CD4-positive, alpha-beta T cell treated with Interferon gamma for 1 hour (primary cell): ENCODE measurements around the gene TAF1L.
A peak's percentile ranks its signal among the peaks of the same experiment; 100 is the strongest.

Experiments
- DNase-seq: peaks from one replicate; pipeline ENCODE4 v3.0.0-alpha.2; 2020

Gene TAF1L

DNA sequence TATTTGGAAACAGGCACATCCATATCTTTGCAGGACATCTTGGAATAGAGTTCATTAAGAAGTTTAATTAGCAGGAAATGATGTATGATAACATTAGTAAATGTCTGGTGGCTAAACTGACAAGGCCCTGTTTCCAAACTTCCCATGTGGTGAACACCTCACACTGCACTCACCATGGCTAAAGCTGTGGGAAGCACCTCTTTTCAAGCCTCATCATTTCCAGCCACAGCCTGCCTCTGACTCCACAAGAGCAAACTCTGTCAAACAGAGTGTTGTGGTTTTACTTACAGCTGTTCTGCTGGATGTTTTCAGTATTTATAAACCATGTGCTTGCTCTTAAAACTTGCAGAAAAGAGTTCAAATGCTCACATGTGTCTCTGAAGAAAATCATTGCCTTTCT, 47.6 kb downstream of the TAF1L start:
- DNase-seq = no peak

- DNase-seq = no peak
Measured at GRCh38 chr9:32584784-32585183, 50.7 kb downstream of the TAF1L start.

DNA sequence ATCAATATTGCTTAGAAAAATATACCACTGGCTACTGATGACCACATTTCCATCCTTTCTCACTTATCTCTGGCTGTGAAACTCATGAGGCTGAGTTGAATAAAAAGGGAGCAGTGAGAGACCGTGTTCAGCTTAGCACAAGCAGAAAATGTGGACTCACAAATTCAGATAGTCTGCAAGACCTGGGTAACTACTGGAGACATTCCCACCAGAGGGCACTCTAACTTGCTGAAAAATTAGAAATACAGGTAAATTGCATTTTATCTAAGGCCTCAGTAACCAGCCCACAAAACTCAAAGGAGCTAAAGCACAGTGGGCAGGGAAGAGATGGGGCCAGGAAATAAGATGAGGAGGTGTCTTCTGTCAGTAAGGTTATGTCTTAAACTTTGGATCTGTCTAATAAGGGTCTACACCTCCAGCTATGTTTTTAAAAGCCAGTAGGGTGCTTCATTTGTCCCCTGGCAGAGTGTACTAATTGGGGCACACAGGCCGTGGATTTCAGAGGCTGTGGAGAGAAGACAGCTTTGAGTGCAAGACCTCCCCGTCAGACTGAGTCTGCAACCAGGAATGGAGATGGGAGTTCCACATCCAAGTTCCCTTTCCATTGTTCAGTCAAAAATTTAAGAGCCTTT, 53.8 kb downstream of the TAF1L start:
- DNase-seq = no peak

DNA sequence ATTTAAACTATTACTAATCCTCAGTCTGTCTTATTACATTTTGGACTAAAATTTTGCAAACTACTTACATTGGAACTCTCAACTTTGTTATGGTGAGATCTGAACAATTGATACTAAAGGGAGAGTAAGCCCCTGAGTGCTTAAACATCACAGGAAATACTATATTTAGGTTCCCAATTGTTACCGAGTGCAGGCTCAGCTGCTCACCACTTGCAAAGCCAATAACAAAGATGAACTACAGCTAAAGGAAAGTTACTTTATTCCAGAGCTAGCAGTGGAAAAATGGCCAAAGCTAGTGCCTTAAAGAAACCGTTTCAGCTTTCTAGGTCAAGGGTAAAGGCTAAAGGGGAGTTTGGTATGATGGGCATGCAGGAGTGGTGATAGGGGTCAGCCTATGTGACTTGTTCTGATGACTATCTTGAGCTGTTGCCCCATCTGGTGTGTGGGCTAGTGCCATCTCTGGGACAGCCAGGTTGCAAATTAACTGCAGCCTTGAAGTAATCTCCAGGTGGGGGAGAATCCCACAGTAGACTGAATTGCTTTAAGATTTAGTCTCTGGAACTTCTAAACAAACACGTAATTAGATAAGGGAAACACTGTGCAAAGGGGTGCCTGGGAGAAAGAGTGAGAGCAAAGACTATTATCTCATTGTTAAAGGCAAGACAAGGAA, 54.7 kb downstream of the TAF1L start:
- no peak for DNase-seq

- peak; percentile 62 for DNase-seq
Measured at GRCh38 chr9:32579706-32580331, 55.6 kb downstream of the TAF1L start.
